GM19240 (cell line): ENCODE measurements around the gene CD96.
"Not testable (repeated sequence)": the region's sequence is repeated elsewhere in the genome, so short reads cannot be mapped to it uniquely, and the experiment has no call there.

Experiments
- DNase-seq: peaks from one replicate; pipeline ENCODE4 v3.0.0; 2011; ENCODE audit warnings: low spot score; ENCODE audit not compliant: insufficient read length

CD96 gene

DNA sequence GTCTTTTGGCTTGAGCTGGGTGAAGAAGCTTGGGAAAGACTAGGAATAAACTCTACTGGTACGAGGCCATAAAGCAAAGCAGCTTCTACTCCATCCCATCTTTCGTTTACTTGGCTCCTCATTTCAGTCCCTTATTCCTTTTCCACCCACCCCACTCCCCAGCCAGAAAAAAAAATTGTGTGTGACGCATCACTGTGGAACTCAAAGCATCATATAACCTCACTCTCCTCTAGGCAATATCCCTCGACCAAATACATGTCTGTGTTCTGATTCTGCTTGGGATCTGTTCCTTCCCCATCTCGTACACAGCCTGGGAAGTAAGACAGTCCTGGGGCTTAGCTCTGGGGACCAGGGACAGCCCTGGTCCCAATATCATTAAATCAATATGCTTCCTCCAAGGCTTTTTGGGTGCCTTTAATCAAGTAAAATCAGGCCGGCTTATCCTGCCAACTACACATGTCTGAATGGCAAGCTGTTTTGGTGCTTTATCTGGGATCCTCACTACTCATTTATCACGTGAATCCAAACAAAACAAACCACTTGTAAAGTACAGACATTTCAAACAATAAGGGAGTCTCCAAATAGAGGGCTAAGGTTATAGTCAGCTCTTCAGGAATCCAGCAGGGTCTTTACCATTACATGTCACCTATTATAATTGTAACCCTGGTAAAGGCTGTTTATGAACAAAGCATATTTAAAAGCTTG lies 128.1 kb downstream of the CD96 start:
- no peak for DNase-seq

DNA sequence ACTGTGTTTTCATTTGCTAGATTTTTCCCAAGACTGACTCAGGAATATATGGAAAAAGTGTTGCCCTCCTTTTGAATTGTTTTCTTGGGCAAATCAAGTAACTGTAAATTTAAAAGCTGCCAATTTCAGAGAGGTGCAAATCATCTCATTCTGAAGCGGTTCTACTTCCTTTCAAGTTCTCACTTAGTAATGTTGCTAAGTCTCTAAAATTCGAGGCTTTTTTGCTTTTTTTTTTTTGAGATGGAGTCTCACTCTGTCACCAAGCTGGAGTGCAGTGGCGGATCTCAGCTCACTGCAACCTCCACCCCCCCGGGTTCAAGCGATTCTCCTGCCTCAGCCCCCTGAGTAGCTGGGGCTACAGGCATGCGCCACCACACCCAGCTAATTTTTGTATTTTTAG lies 130.5 kb downstream of the CD96 start:
- DNase-seq, result not testable (repeated sequence)

DNA sequence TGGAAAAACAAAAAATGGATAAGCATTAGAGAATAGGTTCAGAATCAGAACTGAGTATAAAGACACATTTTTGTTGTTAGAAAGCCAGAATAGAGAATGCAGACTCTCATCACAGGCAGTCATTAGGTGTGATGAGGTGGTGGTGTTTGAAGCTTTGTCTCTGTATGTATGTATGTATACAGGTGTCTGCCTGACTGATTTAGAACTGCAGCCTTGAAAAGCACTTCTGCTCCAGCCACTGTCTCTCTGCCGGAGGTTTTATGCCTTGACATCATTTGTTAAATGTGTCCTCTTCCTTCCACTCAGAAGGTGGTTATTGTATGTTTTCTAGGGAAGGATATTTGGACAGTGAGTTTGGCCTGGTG lies 133.8 kb downstream of the CD96 start:
- no peak for DNase-seq

DNA sequence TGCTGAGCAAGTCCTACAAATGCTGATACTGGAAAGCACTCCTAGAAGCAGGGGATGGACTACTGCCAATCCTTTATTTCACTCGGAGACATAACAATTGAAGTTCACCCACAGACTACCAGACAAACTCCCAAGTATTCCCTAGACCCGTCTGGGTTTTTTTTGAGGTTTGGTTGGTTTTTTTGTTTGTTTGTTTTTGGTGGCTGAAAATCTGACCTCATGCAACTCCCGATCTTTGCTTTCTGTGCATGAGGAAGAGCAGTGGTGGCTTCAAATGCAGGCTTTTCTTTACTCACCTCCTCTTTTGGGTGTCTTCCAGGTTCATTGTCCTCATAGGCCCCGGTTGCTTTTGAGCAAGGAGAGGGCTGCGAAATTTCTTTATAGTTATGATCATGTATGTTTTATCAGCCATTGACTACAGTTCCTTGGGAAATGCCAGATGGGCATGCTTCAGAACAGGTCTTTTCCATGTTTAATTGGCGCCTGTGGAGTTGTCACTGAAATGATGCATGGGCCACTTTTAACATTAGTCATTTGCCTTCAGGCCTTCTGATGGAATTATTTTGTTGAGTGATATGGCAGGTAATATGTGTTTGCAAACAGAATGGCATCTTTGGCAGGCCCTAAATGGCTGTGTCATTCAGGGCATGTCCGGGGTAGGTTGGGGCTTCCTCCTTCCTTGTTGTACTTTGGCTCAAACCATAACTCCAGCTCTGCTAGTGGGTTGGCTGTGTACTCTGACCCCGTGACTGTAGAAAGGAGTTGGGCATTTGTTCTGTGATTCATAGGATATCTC lies 134.4 kb downstream of the CD96 start:
- DNase-seq, result no peak

DNA sequence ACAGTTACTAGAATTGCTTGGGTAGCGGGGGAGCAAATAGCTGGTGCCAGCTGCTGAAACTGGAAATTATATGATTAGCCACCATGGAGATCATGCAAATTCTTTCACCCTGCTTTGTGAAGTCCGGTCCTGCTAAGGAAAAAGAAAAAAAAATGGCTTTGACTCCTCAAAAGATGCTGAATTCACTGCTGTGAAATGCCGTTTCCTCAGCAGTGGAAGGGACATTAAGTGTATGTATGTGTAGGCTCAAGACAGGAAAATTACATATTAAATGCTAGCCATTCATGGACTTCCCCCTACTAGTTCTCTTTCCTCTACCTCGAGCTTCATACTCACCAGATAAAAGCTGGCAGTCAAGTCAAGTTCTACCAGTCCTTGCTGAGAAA lies 135.0 kb downstream of the CD96 start:
- DNase-seq, result no peak

DNA sequence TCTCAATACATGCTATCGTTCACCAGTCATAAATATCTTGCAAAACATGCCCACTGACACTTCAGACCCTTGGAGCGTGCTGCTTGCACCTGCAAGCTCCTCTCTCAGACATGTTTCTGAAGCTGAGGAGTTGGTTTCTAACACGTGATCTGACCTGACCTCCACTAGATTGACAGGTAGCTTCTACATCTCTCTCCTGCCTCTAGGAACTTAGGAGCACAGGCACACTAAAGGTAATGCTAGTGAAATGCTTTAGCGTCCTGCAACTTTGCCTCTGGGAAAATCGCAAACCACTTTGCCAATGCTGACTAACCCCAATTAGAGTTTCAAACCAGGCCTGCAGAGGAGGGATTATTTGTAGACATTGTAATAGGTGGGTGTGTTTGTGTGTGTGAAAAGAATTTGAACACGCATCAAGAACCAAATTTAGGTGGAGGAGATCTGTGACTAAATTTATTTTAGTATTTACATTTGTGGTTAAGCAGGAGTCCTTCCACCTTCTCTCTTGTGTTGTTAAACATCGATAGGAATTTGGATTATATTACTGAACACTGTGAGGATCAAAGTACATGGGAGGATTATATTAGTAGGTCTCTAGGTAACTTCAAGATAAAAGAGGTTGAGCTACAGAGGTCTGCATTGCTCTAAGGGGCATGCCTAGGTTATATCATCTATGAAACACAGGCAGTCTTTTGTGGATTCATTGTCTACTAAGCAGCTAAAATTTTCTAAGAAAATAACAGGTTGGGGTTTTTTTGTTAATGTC lies 139.8 kb downstream of the CD96 start:
- no peak for DNase-seq

DNA sequence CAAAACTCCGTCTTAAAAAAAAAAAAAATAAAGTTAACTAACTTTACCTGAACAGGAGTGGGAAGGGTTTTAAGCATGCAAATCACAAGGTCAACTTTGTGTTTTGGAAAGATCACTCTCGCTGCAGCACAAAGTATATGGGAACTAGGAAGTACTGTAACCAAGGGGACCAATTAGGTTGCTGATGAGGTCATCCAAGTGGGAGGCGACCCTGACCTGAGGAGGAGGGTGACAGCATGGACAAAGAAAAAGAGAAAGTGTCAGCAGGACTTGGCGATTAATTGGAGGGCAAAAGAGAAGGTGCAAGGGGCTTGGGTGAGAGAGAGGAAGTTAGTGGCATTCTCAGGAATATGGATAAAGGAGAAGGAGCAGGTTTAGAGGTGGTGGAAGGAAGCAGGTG lies 142.6 kb downstream of the CD96 start:
- no peak for DNase-seq

DNA sequence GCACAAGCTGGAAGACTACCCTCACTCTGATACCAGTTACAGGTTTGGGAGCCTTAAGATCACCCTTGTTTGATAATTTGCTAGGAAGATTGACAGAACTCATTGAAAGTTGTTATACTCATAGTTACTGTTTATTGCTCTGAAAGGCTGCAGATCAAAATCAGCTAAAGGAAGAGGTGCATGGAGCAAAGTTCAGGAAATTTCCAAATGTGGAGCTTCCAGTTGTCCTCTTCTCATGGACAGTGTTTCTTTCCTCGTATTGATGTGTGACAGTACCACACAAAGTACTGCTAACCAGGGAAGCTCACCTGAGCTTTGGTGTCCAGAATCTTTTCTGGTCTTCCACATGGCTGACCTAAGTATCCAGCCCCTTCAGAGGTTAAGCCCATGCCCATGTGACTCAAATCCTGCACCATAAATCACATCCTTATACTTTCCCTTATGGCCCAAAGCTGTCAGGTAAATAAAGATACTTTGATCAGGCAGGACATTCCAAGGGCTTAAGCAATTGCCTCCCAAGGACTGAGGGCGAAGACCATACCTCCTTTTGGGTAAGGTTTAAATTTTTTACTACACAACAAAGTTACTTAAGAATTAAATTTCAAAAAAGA lies 146.3 kb downstream of the CD96 start:
- DNase-seq, result no peak

DNA sequence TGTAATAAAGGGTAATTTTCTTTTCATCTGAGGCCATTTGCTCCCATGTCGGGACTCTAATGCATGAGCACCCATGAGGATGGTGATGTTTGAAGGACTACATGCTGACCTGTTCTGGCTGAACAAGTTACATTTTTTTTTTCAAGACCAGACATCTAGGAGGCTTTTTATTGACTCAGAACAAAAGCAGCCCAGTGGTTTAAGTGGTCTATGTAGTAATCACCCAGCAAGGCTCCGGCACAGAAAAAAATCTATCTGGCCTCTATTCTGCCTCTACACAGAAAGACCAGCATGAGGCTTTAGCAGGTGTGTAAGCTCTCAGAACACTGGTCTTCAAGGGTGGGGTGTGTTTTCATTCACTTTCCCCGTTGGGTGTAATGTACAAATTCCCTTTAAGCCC lies 148.2 kb downstream of the CD96 start:
- no peak for DNase-seq

DNA sequence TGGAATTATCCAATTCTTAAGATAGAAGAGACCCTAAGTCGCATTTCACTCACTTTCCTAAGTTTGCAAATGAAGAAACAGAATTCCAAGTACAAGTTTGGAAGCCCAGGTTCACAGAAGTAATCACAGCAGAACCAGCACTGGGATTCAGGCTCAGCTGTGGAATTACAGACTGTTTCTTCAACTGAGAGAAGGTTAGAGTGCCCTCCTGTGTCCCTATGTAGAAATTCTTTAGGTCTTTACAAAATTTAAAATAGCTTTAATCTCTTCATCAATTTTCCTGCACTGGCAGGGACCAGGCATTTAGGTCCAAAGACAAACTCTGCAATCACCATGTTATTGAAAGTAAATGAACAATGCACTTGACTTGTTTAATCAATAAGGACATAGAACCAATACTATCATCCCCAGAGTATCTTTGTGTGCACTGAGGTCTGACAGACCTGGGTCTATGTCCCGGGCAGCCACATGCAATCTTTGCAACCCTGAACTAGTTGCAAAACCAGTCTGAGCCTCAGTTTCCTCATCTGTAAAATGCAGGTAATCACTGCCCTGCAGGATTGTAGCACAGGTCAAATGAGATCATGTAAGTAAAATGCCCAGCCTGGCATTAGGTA lies 149.4 kb downstream of the CD96 start:
- DNase-seq, result no peak

DNA sequence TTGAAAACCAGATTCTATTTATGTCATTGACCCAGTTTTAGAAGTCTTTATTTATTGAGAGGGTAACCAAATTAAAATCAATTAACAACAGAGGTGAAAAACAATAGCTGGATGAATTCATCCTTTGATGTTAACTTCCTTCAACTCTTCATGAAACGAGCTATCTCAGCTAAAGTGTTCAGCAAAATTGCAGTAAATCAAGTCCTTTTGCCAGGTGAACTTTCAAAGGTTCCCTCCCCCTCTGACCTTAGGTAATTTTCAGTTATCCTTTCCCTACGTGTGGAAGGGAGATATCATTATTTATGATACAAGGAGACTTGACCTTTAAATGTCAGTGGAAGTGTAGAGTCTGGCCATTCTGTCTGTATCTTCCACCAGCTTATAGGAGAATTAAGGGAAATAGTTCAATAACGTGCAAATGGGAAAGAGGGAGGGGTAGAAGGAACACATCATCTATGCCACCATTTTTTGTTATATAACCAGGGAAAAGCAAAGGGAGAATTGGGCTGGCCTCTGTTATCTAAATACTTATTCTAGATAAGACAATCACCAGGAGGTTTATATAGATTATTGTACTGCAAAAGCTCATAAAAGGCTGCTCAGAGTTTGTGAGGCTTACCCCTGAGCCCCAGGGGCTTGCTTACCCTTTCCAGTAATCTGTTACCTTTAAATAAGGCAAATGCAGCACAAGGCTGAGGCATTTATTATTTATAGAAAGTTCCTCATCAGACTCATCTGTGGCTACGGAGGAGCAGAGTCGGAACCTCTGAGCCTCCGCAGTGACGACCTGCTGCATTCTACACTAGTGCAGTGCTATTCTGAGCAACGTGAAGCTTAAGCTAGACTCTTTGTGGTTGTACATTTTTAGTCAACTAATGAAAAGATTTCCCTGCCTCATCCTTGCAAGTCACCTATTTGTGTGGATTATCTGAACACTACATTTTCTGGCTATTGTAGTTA lies 150.9 kb downstream of the CD96 start:
- no peak for DNase-seq

DNA sequence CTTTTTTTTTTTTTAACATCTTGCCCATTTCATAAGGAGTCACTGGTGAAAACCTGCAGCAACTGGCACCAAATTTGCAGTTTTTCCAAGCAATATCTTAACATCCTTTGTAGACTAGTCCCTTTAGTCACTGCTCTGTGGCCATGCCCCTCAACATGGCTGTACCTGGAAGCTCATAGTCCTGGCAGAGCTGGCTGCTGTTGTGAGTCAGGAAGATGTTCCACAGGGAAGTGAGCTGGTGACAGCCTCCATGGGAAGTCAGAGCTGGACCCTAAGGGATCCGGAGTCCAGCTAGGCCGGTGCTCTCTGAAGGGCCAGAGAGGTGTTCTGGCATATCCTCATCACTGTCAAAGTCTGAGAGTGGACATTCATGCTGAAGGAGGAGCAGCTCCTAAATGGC lies 152.5 kb downstream of the CD96 start:
- no peak for DNase-seq

DNA sequence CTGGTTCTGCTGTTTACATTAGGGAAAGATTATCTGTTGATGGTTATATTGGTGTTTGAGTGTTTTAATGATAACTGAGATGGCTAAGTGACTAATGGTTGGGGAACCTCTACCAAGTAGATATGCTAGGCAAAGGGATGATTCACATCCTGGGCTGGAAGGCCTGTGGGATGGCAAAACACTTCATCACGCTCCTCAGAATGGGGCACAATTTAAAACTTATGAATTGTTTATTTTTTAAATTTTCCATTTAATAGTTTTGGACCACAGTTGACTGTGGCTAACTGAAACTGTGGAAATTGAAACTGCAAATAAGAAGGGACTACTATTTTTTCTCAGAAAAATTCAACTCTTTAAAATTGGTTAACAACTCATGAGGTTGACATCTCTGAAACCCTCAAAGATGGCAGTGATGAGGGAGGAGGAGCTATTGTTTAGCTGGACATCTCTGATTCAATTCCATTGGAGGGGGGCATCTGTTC lies 153.7 kb downstream of the CD96 start:
- DNase-seq, result no peak

DNA sequence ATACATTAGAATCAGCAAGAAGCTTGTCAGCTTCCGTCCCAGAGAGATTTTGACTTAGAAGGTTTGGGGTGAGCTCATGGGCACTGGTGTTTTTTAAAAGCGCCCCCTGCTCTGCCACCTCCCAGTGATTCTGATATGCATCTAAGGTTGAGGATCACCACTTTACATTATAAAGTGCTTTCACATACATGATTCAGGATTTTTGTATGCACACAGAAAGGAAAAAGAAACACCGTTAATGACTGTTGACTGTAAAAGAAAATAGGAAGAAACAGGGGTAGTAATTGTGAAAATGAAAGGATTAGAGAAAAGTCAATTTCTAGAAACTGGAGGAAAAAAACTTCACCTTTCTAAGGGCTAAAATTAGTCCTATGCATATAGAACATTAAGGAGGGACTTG lies 158.1 kb downstream of the CD96 start:
- DNase-seq, result no peak

DNA sequence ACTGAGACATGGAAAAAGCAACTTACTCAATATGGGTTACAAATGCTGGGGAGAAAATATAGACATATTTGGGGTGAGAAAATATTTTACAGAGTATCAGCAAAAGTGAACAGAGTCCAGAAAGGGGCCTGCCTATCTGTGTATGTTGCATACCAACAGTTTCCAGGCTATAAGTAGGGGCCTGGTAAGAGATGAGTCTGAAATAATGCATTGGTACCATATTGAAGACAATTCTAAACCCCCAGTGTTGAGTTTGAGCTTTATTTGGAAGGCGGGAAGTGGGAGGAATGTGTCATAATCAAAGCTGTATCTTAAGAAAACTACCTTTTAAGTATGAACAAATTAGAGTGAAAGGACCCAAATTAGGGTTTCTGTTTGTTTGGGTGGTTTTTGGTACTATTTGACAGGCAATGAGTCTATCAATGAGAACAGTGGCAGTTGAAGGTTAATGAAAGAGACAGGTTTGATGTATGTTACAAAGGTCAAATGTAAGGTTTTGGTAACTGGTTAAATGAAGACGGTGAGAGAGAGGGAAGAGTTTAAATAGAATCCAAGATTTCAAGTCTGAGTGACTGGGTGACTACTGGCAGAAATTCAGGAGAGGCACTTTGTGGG lies 159.4 kb downstream of the CD96 start:
- DNase-seq, result no peak
